H9 (cell line): ENCODE results near the gene BIK. TPM values are rescaled to one million over a fixed set of nuclear protein-coding genes. Genes with fewer than 3 reads are reported as not detected.

ENCODE experiments used
- DNase-seq: peaks from one replicate; pipeline ENCODE4 v3.0.0-alpha.2; 2017
- H2AFZ ChIP-seq: one replicate; pipeline ENCODE4 v1.6.1; 2013; ENCODE audit warnings: mild to moderate bottlenecking, low read length, control low read depth, moderate library complexity
- H2AK5ac ChIP-seq: 2 replicates; pipeline ENCODE4 v1.6.1; 2013; ENCODE audit warnings: low read length, control low read depth, mixed read lengths; ENCODE audit not compliant: insufficient read length
- H2BK120ac ChIP-seq: one replicate; pipeline ENCODE4 v1.6.1; 2013; ENCODE audit warnings: low read depth, mild to moderate bottlenecking, low read length, control low read depth, inconsistent platforms; ENCODE audit not compliant: poor library complexity, severe bottlenecking
- H2BK12ac ChIP-seq: 2 replicates; pipeline ENCODE4 v1.6.1; 2013; ENCODE audit warnings: low read length, control low read depth, mixed read lengths, low read depth; ENCODE audit not compliant: insufficient read length
- H2BK15ac ChIP-seq: 2 replicates; pipeline ENCODE4 v1.6.1; 2013; ENCODE audit warnings: low read depth, low read length, control low read depth
- H2BK20ac ChIP-seq: one replicate; pipeline ENCODE4 v1.6.1; 2013; ENCODE audit warnings: low read depth, mild to moderate bottlenecking, low read length, control low read depth, inconsistent platforms; ENCODE audit not compliant: poor library complexity, severe bottlenecking
- H2BK5ac ChIP-seq: 2 replicates; pipeline ENCODE4 v1.6.1; 2013; ENCODE audit warnings: low read length, control low read depth, mixed read lengths; ENCODE audit not compliant: insufficient read length
- H3K14ac ChIP-seq: 2 replicates; pipeline ENCODE4 v1.6.1; 2013; ENCODE audit warnings: low read length, control low read depth; ENCODE audit not compliant: insufficient read depth
- H3K18ac ChIP-seq: 2 replicates; pipeline ENCODE4 v1.6.1; 2013; ENCODE audit warnings: low read depth, mild to moderate bottlenecking, mixed read lengths, low read length, control low read depth; ENCODE audit not compliant: insufficient read length
- H3K23ac ChIP-seq: 2 replicates; pipeline ENCODE4 v1.6.1; 2013; ENCODE audit warnings: low read length, control low read depth, mixed read lengths, low read depth; ENCODE audit not compliant: insufficient read length
- H3K23me2 ChIP-seq: 2 replicates; pipeline ENCODE4 v1.6.1; 2013; ENCODE audit warnings: low read depth, mild to moderate bottlenecking, mixed read lengths, low read length, control low read depth; ENCODE audit not compliant: insufficient read length, poor library complexity, severe bottlenecking
- H3K27ac ChIP-seq: 2 replicates; pipeline ENCODE4 v1.5.1; 2013; ENCODE audit warnings: low read length, control low read depth, mixed read lengths, low read depth; ENCODE audit not compliant: insufficient read length
- H3K27me3 ChIP-seq: 2 replicates; pipeline ENCODE4 v1.6.1; 2013; ENCODE audit warnings: low read length, control low read depth, inconsistent platforms; ENCODE audit not compliant: insufficient read depth
- H3K4ac ChIP-seq: 2 replicates; pipeline ENCODE4 v1.6.1; 2013; ENCODE audit warnings: low read depth, mild to moderate bottlenecking, control low read depth, inconsistent platforms, low read length, moderate library complexity
- H3K4me1 ChIP-seq: 2 replicates; pipeline ENCODE4 v1.6.1; 2013; ENCODE audit warnings: low read length, control low read depth, inconsistent platforms; ENCODE audit not compliant: insufficient read depth
- H3K4me2 ChIP-seq: 2 replicates; pipeline ENCODE4 v1.6.1; 2013; ENCODE audit warnings: low read length, control low read depth, mixed read lengths; ENCODE audit not compliant: insufficient read length, insufficient read depth
- H3K56ac ChIP-seq: 2 replicates; pipeline ENCODE4 v1.6.1; 2013; ENCODE audit warnings: low read depth, mild to moderate bottlenecking, mixed read lengths, low read length, control low read depth; ENCODE audit not compliant: insufficient read length
- H3K79me1 ChIP-seq: 2 replicates; pipeline ENCODE4 v1.6.1; 2013; ENCODE audit warnings: low read depth, mild to moderate bottlenecking, moderate library complexity, low read length, control low read depth, inconsistent platforms; ENCODE audit not compliant: insufficient read depth, poor library complexity, severe bottlenecking
- H3K79me2 ChIP-seq: 2 replicates; pipeline ENCODE4 v1.6.1; 2013; ENCODE audit warnings: low read length, control low read depth, inconsistent platforms; ENCODE audit not compliant: insufficient read depth
- H3K9ac ChIP-seq: 2 replicates; pipeline ENCODE4 v1.6.1; 2013; ENCODE audit warnings: low read length, control low read depth, mixed read lengths; ENCODE audit not compliant: insufficient read length; ENCODE audit errors: extremely low read depth
- H3K9me3 ChIP-seq: one replicate; pipeline ENCODE4 v1.6.1; 2013; ENCODE audit warnings: low read depth, low read length, inconsistent platforms; ENCODE audit not compliant: control insufficient read depth
- H3T11ph ChIP-seq: one replicate; pipeline ENCODE4 v1.6.1; 2013; ENCODE audit warnings: mild to moderate bottlenecking, low read length, control low read depth, inconsistent platforms
- H4K20me1 ChIP-seq: one replicate; pipeline ENCODE4 v1.6.1; 2013; ENCODE audit not compliant: control insufficient read depth, insufficient read length, insufficient read depth
- H4K5ac ChIP-seq: 2 replicates; pipeline ENCODE4 v1.6.1; 2013; ENCODE audit warnings: low read depth, mild to moderate bottlenecking, mixed read lengths, low read length, control low read depth; ENCODE audit not compliant: insufficient read length
- H4K8ac ChIP-seq: replicated peaks from 2 replicates; pipeline ENCODE4 v1.6.1; 2013; ENCODE audit warnings: low read length, control low read depth, mixed read lengths, low read depth; ENCODE audit not compliant: insufficient read length
- H4K91ac ChIP-seq: 2 replicates; pipeline ENCODE4 v1.6.1; 2013; ENCODE audit warnings: low read depth, mild to moderate bottlenecking, moderate library complexity, mixed read lengths, low read length, control low read depth; ENCODE audit not compliant: insufficient read length
- H3K27ac Mint-ChIP-seq, 3 experiments: 2 replicates in 2 of 3; 3 replicates in 1 of 3; pipeline ENCODE4 v1.8.0; 2020 to 2021; ENCODE audit warnings: mixed read lengths in 3 of 3, mild to moderate bottlenecking in 1 of 3, moderate library complexity in 1 of 3
- H3K27me3 Mint-ChIP-seq: 2 replicates; pipeline ENCODE4 v1.8.0; 2021; ENCODE audit warnings: low read depth, mild to moderate bottlenecking, moderate library complexity, mixed read lengths
- H3K36me3 Mint-ChIP-seq, 3 experiments: 2 replicates in 2 of 3; 3 replicates in 1 of 3; pipeline ENCODE4 v1.8.0; 2020 to 2021; ENCODE audit warnings: low read depth in 3 of 3, mixed read lengths in 3 of 3; ENCODE audit not compliant: insufficient read depth in 1 of 3
- H3K4me1 Mint-ChIP-seq, 2 experiments: 2 replicates each; pipeline ENCODE4 v1.8.0; 2020; ENCODE audit warnings: mixed read lengths in 2 of 2
- H3K4me3 Mint-ChIP-seq, 2 experiments: 2 replicates in 1 of 2; 3 replicates in 1 of 2; pipeline ENCODE4 v1.8.0; 2020 to 2021; ENCODE audit warnings: mild to moderate bottlenecking in 2 of 2, mixed read lengths in 2 of 2, moderate library complexity in 1 of 2
- H3K9me3 Mint-ChIP-seq, 2 experiments: 2 replicates in 1 of 2; 3 replicates in 1 of 2; pipeline ENCODE4 v1.8.0; 2020; ENCODE audit warnings: mild to moderate bottlenecking in 2 of 2, mixed read lengths in 2 of 2, moderate library complexity in 1 of 2
- CTCF ChIP-seq: fragments of 200-600 bp; sonication (generic); conservative IDR thresholded peaks from 3 replicates; pipeline ENCODE4 v1.8.0; 2021; ENCODE audit warnings: antibody characterized with exemption, mild to moderate bottlenecking
- WGBS: extraction: QIAGEN DNeasy Blood & Tissue Kit; methylation state at CpG from one replicate; pipeline ENCODE4 v1.1.7; 2013; ENCODE audit warnings: missing lambda C conversion rate, low lambda C conversion rate, mixed read lengths; ENCODE audit not compliant: insufficient read length; ENCODE audit errors: extremely low coverage; 5-methylcytosine and 5-hydroxymethylcytosine counted together
- total RNA-seq: library from RNA; stranded (reverse); gene quantifications from 2 replicates; pipeline ENCODE4 v1.2.1, GENCODE V29; 2021

The BIK gene
- total RNA-seq, 1 experiment from 2014 or later: 8.3 TPM

DNA sequence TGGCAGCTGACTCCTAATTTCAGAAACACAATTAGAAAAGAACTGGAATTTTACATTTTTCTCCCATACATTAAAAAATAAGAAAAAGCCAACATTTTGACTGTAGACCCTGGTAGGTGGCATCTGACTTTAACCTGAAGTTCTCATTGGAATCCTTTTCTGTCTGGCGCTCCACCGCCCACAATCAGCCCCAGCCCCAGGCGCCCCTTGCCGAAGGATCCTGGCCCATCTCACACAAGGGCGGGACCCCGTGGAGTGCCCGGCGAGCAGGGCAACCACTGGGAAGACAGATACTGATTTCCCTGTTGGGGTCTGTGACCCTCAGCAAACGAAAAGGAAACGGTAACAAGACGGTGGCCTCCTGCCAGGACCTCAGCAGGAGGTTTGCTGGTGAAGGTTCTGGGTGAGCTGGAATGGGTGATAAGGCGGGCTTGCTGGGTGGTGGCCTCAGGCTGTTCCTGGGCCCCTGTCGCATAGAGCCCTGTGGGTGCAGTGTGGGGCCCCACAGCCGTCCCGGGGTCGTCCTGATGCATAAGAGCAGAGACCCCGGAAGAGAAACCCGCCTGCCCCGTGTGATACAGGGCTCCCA lies 56.5 kb downstream of the BIK start:
- Histone ChIP-seq H2BK5ac (no peak overlapping the region), H4K5ac (no peak overlapping the region), H2AFZ (no peak overlapping the region), H4K8ac (no peak overlapping the region), H3K79me2 (no peaks in the 10 kb centered on the region), H2BK15ac (no peak overlapping the region), H3K23me2 (no peaks in the 10 kb centered on the region), H4K91ac (no peak overlapping the region), H3K9ac (no peak overlapping the region), H4K20me1 (no peaks in the 10 kb centered on the region), H2AK5ac (no peak overlapping the region), H3K9me3 (no peaks in the 10 kb centered on the region), H3K23ac (no peak overlapping the region), H3K4ac (no peak overlapping the region), H3K4me2 (no peak overlapping the region), H3T11ph (no peak overlapping the region), H3K27me3 (no peaks in the 10 kb centered on the region), H2BK12ac (no peak overlapping the region), H3K18ac (no peak overlapping the region), H3K56ac (no peak overlapping the region), H3K79me1 (no peaks in the 10 kb centered on the region), H2BK20ac (no peak overlapping the region), H3K14ac (no peak overlapping the region), H2BK120ac (no peak overlapping the region), H3K4me1 (no peaks in the 10 kb centered on the region), H3K27ac (no peak overlapping the region)
- TF ChIP-seq CTCF: no peak
- H3K36me3 Mint-ChIP-seq: peaks cover 8 to 51% (median 42%) of the 10 kb centered on the region in 3 experiments; a peak in 6 of 7 replicates
- H3K4me1 Mint-ChIP-seq: peaks cover 0 to 3% of the 10 kb centered on the region in 2 experiments; a peak in 1 of 4 replicates
- no peak overlapping the region; a peak in 3 of 7 replicates for H3K27ac Mint-ChIP-seq
- no peak for DNase-seq
- no peaks in the 10 kb centered on the region; the same call in none of the 2 replicates for H3K27me3 Mint-ChIP-seq
- no peak overlapping the region for H3K4me3 Mint-ChIP-seq
- no CpG with 5 or more reads among the region's 19 CpGs for WGBS
- no peaks in the 10 kb centered on the region for H3K9me3 Mint-ChIP-seq
